Measurements from ENCODE around the gene TUBB1.

TUBB1 gene

DNA sequence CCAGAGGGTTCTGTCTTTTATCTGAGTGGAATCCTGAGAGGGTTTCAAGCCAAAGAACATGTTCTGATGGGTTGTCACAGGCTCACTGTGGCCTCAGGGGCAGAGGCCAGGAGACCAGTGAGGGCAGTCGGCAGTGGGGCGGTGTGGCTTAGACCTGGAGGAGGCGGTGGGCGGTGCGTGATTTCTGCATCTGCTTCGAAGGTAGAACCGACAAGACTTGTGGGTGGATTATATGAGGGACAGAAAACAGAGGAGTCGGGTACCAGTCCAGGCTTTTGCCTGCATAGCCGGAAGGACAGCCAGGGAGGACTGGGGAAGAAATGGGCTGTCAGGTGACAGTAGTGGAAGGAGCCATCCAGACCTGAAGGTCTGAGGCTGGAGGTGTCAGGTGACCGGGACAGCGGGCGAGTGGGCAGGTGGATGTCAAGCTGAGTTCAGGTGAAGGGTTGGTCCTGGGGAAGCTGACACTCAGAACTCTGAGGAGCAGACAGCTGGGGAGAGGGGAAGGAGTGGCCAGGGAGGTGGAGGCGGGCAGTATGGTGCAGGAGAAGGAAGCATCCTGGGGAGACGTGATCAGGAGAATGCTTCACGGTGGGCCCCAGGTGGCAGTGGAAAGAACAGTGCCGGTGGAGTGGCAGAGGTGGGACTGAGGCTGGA is 15.3 kb upstream of the TUBB1 start:
- peak overlapping the region; percentile 82 for H3K4me3 ChIP-seq (ENCODE audit: low read length)

DNA sequence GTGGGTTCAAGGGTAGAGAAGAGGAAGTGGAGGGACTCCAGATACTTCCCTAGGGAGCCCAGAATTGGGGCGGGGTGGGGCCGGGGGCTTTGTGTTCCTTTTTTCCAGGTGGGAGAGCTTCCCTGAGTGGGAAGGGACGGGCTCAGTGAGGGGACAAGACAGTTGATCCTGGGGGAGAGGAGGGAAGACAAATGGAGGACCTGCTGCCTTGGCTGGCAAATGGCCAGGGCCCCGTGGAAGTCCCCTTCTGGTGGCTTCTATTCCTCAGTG is 14.8 kb upstream of the TUBB1 start:
- TF ChIP-seq, protein P1, sequence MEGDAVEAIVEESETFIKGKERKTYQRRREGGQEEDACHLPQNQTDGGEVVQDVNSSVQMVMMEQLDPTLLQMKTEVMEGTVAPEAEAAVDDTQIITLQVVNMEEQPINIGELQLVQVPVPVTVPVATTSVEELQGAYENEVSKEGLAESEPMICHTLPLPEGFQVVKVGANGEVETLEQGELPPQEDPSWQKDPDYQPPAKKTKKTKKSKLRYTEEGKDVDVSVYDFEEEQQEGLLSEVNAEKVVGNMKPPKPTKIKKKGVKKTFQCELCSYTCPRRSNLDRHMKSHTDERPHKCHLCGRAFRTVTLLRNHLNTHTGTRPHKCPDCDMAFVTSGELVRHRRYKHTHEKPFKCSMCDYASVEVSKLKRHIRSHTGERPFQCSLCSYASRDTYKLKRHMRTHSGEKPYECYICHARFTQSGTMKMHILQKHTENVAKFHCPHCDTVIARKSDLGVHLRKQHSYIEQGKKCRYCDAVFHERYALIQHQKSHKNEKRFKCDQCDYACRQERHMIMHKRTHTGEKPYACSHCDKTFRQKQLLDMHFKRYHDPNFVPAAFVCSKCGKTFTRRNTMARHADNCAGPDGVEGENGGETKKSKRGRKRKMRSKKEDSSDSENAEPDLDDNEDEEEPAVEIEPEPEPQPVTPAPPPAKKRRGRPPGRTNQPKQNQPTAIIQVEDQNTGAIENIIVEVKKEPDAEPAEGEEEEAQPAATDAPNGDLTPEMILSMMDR (IDR thresholded peaks at IDR 0.05; ENCODE audit: low read depth, low read length) = no peak
- no peak for TF ChIP-seq EZH2phosphoT487 (IDR thresholded peaks at IDR 0.05; ENCODE audit: low read depth)
- no peaks in the 10 kb centered on the region for H3K9me3 ChIP-seq (ENCODE audit: insufficient read depth, low read length)
- peaks cover 51% of the 10 kb centered on the region for H3K36me3 ChIP-seq (replicated peaks; ENCODE audit: low read depth, low read length)
- peak overlapping the region; percentile 99 for H3K4me2 ChIP-seq (ENCODE audit: low read length)
- peaks cover 37% of the 10 kb centered on the region for H4K20me1 ChIP-seq (ENCODE audit: insufficient read depth, low read length)
- H3K27me3 ChIP-seq (ENCODE audit: low read depth, low read length) = no peaks in the 10 kb centered on the region; the same call in 1 of the 2 replicates
- peak overlapping the region; percentile 95 for H3K9ac ChIP-seq (ENCODE audit: low read length)
- H3K4me3 ChIP-seq (ENCODE audit: low read length) = peak overlapping the region; percentile 82
- peaks cover 71% of the 10 kb centered on the region for H3K79me2 ChIP-seq (ENCODE audit: low read length)
- peaks cover 51% of the 10 kb centered on the region for H3K4me1 ChIP-seq (ENCODE audit: low read length)
- peak overlapping the region; percentile 92 for H3K27ac ChIP-seq (ENCODE audit: low read length)
- no peak overlapping the region for H2AFZ ChIP-seq (ENCODE audit: low read depth, low read length)

More for the DNA sequence above, 15.3 kb upstream of the TUBB1 start:
- peaks cover 54% of the 10 kb centered on the region for H3K36me3 ChIP-seq (replicated peaks; ENCODE audit: low read depth, low read length)
- H3K27me3 ChIP-seq (ENCODE audit: low read depth, low read length) = no peaks in the 10 kb centered on the region; the same call in 1 of the 2 replicates
- H3K9ac ChIP-seq (ENCODE audit: low read length) = peak overlapping the region; percentile 95
- no peak overlapping the region for H2AFZ ChIP-seq (ENCODE audit: low read depth, low read length)
- no peaks in the 10 kb centered on the region for H3K9me3 ChIP-seq (ENCODE audit: insufficient read depth, low read length)
- H4K20me1 ChIP-seq (ENCODE audit: insufficient read depth, low read length) = peaks cover 37% of the 10 kb centered on the region
- TF ChIP-seq, protein P1 (IDR thresholded peaks at IDR 0.05; ENCODE audit: low read depth, low read length) = no peak
- no peak for TF ChIP-seq EZH2phosphoT487 (IDR thresholded peaks at IDR 0.05; ENCODE audit: low read depth)
- H3K27ac ChIP-seq (ENCODE audit: low read length) = peak overlapping the region; percentile 92
- H3K79me2 ChIP-seq (ENCODE audit: low read length) = peaks cover 74% of the 10 kb centered on the region
- H3K4me2 ChIP-seq (ENCODE audit: low read length) = peak overlapping the region; percentile 99
- H3K4me1 ChIP-seq (ENCODE audit: low read length) = peaks cover 47% of the 10 kb centered on the region

DNA sequence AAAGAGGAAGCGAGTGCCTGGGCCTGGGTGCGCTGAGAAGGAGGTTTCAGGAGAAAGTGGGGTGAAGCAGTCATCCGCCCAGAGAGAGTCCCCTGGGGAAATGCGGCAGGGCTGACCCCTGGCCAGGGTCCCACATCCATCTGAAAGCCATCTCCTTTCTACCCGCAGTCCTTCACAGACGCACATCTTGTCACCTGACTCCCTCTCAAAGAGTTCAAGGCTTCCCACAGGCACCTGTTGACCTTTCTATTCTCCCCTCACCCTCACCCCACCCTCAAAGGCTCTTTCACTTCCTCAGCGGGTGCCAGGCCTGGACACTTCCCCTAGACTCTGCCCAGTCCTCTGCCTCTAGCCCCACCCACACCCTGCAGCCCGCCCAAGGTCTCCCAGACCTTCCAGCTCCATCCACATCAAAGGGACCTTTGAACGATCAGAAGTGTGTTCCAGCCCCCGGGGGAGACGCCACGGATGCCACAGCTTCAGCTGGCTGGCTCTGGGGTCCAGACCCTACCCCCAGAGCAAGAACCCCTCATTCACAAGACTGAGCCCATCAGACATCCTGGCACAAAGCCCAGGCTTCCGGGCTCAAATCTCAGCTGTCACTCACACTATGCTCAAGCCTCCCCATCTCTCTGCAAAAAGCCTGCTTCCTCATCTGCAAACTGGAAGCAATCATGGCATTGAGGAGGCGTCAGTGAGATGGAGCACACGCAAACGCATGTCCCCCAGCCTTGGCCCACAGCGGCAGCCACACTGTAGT is 14.3 kb upstream of the TUBB1 start:
- H3K4me3 ChIP-seq (ENCODE audit: low read length) = peak overlapping the region; percentile 82
- peaks cover 69% of the 10 kb centered on the region for H3K79me2 ChIP-seq (ENCODE audit: low read length)
- no peaks in the 10 kb centered on the region for H3K9me3 ChIP-seq (ENCODE audit: insufficient read depth, low read length)
- TF ChIP-seq, protein P1 (IDR thresholded peaks at IDR 0.05; ENCODE audit: low read depth, low read length) = no peak
- no peak for TF ChIP-seq EZH2phosphoT487 (IDR thresholded peaks at IDR 0.05; ENCODE audit: low read depth)
- peaks cover 55% of the 10 kb centered on the region for H3K4me1 ChIP-seq (ENCODE audit: low read length)
- H4K20me1 ChIP-seq (ENCODE audit: insufficient read depth, low read length) = peaks cover 37% of the 10 kb centered on the region
- peaks cover 3% of the 10 kb centered on the region; the same call in 1 of the 2 replicates for H3K27me3 ChIP-seq (ENCODE audit: low read depth, low read length)
- H2AFZ ChIP-seq (ENCODE audit: low read depth, low read length) = no peak overlapping the region
- peak overlapping the region; percentile 95 for H3K9ac ChIP-seq (ENCODE audit: low read length)
- H3K4me2 ChIP-seq (ENCODE audit: low read length) = peak overlapping the region; percentile 99
- peaks cover 49% of the 10 kb centered on the region for H3K36me3 ChIP-seq (replicated peaks; ENCODE audit: low read depth, low read length)
- peak overlapping the region; percentile 92 for H3K27ac ChIP-seq (ENCODE audit: low read length)

GRCh38 chr20:59005523-59006166 is 13.6 kb upstream of the TUBB1 start:
- H3K4me2 ChIP-seq (ENCODE audit: low read length) = peak overlapping the region; percentile 99
- peaks cover 62% of the 10 kb centered on the region for H3K4me1 ChIP-seq (ENCODE audit: low read length)
- peaks cover 45% of the 10 kb centered on the region for H3K36me3 ChIP-seq (replicated peaks; ENCODE audit: low read depth, low read length)
- H3K27me3 ChIP-seq (ENCODE audit: low read depth, low read length) = peaks cover 3% of the 10 kb centered on the region; the same call in 1 of the 2 replicates
- H3K4me3 ChIP-seq (ENCODE audit: low read length) = peak overlapping the region; percentile 82
- H3K79me2 ChIP-seq (ENCODE audit: low read length) = peaks cover 64% of the 10 kb centered on the region
- TF ChIP-seq EZH2phosphoT487 (IDR thresholded peaks at IDR 0.05; ENCODE audit: low read depth) = no peak
- TF ChIP-seq, protein P1 (IDR thresholded peaks at IDR 0.05; ENCODE audit: low read depth, low read length) = no peak
- peak overlapping the region; percentile 92 for H3K27ac ChIP-seq (ENCODE audit: low read length)
- peaks cover 33% of the 10 kb centered on the region for H4K20me1 ChIP-seq (ENCODE audit: insufficient read depth, low read length)
- peak overlapping the region; percentile 95 for H3K9ac ChIP-seq (ENCODE audit: low read length)
- no peak overlapping the region for H2AFZ ChIP-seq (ENCODE audit: low read depth, low read length)
- H3K9me3 ChIP-seq (ENCODE audit: insufficient read depth, low read length) = no peaks in the 10 kb centered on the region
